ENCODE measurements around the gene SORCS2. TPM values are rescaled to one million over a fixed set of nuclear protein-coding genes. Genes with fewer than 3 reads are reported as not detected.

SORCS2 gene
- total RNA-seq, 6 donors from 2014 or later, result 2.2 to 28.3 (median 7.2) TPM

DNA sequence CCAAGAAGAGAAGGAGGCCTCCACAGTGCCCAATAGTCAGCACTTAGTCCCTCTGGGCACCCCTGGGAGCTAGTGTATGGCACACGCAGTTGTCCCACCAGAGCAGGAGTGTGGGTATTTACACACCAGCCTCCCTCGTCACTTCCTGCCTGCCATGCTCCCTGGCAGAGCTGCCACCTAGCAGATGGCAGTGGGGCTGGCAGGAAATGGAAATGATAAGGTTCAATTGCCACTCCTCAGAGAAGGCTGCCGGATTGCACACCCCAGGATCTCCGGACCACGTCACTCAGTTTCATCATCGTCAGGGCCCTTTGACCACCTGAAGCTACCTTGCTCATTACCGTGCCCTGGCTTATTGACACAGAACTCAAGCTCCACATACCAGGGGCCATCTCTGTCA lies 415.7 kb downstream of the SORCS2 start:
- no peaks in the 10 kb centered on the region for H3K27me3 ChIP-seq
- ATAC-seq (ENCODE audit: low FRiP score in 2 of 2), result no peak
- H3K27ac ChIP-seq, result no peak overlapping the region
- DNase-seq, result no peak
- 63 to 66% methylated on average over 5 to 7 of the region's 7 CpGs for WGBS, 2 donors
- no peaks in the 10 kb centered on the region for H3K36me3 ChIP-seq
- TF ChIP-seq POLR2AphosphoS5 (IDR thresholded peaks at IDR 0.05) (no peak), POLR2A (IDR thresholded peaks at IDR 0.05) (no peak), EP300 (IDR thresholded peaks at IDR 0.05) (no peak)
- TF ChIP-seq, protein P1, sequence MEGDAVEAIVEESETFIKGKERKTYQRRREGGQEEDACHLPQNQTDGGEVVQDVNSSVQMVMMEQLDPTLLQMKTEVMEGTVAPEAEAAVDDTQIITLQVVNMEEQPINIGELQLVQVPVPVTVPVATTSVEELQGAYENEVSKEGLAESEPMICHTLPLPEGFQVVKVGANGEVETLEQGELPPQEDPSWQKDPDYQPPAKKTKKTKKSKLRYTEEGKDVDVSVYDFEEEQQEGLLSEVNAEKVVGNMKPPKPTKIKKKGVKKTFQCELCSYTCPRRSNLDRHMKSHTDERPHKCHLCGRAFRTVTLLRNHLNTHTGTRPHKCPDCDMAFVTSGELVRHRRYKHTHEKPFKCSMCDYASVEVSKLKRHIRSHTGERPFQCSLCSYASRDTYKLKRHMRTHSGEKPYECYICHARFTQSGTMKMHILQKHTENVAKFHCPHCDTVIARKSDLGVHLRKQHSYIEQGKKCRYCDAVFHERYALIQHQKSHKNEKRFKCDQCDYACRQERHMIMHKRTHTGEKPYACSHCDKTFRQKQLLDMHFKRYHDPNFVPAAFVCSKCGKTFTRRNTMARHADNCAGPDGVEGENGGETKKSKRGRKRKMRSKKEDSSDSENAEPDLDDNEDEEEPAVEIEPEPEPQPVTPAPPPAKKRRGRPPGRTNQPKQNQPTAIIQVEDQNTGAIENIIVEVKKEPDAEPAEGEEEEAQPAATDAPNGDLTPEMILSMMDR (IDR thresholded peaks at IDR 0.05), result no peak
- no peaks in the 10 kb centered on the region for H3K9me3 ChIP-seq
- H3K4me3 ChIP-seq, result no peak overlapping the region
- H3K4me1 ChIP-seq, result no peaks in the 10 kb centered on the region

DNA sequence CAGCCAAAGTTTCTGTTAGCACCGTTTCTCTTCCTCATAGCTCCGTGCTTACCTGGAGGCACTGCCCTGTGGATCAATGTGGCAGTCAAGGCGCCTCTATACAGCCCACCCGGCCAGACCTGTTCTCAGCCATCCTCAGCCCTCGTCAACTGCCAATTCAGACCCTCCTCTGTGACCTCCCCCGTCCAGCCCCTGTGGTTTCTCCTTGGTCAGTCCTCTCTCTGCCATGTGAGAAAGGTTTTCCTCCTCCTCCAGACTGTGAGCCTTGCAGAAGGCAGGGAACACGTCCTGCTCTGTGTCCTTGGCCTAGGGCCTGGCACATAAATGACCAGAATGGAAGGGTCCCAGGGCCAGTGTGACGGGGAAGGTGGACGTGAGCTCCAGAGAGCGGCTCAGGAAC lies 417.0 kb downstream of the SORCS2 start:
- 76 to 77% methylated on average over 7 to 10 of the region's 10 CpGs for WGBS, 2 donors
- DNase-seq (no peak), ATAC-seq (ENCODE audit: low FRiP score in 2 of 2) (no peak)
- no peaks in the 10 kb centered on the region for H3K4me1 ChIP-seq
- no peak overlapping the region for H3K4me3 ChIP-seq
- H3K36me3 ChIP-seq, result no peaks in the 10 kb centered on the region
- H3K27me3 ChIP-seq, result no peaks in the 10 kb centered on the region
- H3K27ac ChIP-seq, result no peak overlapping the region
- H3K9me3 ChIP-seq, result no peaks in the 10 kb centered on the region
- TF ChIP-seq, protein P1 (IDR thresholded peaks at IDR 0.05), result no peak
- no peak for TF ChIP-seq EP300 (IDR thresholded peaks at IDR 0.05)
- TF ChIP-seq POLR2AphosphoS5 (IDR thresholded peaks at IDR 0.05), result no peak
- no peak for TF ChIP-seq POLR2A (IDR thresholded peaks at IDR 0.05)

DNA sequence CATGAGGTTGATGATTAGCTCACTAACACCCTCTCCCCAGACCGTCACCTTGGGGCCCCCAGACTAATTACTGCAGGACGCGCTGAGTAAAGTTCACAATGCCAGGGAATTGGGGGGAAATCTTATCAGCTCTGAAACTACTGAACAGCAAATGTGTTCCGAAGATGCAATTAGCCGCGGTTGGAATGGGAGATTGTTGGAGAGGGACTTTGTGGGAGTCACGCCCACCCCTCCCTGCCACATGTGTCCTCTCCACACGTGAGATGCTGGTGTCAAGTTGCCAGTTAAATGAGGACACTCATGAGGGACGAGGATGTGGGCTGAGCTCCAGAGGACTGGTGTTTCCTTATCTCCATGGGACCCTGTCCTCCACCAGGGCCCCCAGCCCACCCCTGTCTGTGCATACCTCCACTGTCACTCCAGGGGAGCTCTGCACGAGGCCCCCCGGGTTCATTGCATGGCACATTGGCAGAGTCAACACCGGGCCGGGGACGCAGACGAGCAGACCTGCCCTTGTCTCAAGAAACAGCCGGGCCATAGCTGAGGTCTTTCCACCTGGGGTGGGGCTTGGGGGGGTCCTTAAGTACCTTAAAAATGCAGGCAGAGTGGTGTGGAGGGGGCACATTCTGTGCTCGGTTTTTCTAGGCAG lies 417.8 kb downstream of the SORCS2 start:
- H3K27me3 ChIP-seq, result no peaks in the 10 kb centered on the region
- TF ChIP-seq POLR2AphosphoS5 (IDR thresholded peaks at IDR 0.05), result no peak
- TF ChIP-seq EP300 (IDR thresholded peaks at IDR 0.05), result no peak
- no peak for TF ChIP-seq POLR2A (IDR thresholded peaks at IDR 0.05)
- TF ChIP-seq, protein P1 (IDR thresholded peaks at IDR 0.05), result no peak
- H3K4me1 ChIP-seq, result no peaks in the 10 kb centered on the region
- H3K36me3 ChIP-seq, result no peaks in the 10 kb centered on the region
- WGBS, 2 donors, result 79 to 80% methylated on average over 15 to 16 of the region's 17 CpGs
- DNase-seq (no peak), ATAC-seq (ENCODE audit: low FRiP score in 2 of 2) (no peak)
- no peak overlapping the region for H3K4me3 ChIP-seq
- H3K9me3 ChIP-seq, result no peaks in the 10 kb centered on the region
- no peak overlapping the region for H3K27ac ChIP-seq

DNA sequence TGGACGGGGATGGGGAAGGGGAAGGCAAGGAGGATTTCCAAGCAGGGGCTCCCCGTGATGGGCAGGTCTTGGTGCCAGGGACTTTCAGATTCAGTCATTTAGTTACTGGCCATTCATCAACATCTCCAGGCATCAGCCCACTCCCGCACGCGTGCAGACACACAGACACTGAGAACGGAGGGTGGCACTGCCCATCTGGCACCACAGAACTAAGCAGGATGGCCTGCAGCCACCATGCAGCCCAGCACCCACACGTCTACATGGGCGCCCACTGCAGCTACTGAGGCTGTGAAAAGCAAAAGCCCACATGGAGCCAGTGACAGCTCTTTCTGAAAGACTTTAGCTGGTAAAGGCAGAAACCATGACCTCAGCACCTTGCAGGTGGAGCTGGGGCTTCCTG lies 418.5 kb downstream of the SORCS2 start:
- ATAC-seq (ENCODE audit: low FRiP score in 2 of 2), result no peak
- no peaks in the 10 kb centered on the region for H3K9me3 ChIP-seq
- H3K27me3 ChIP-seq, result no peaks in the 10 kb centered on the region
- no peaks in the 10 kb centered on the region for H3K36me3 ChIP-seq
- no peak for DNase-seq
- no peak overlapping the region for H3K4me3 ChIP-seq
- no peaks in the 10 kb centered on the region for H3K4me1 ChIP-seq
- TF ChIP-seq POLR2A (IDR thresholded peaks at IDR 0.05) (no peak), POLR2AphosphoS5 (IDR thresholded peaks at IDR 0.05) (no peak), EP300 (IDR thresholded peaks at IDR 0.05) (no peak)
- TF ChIP-seq, protein P1 (IDR thresholded peaks at IDR 0.05), result no peak
- WGBS, 2 donors, result 88 to 91% methylated on average over 6 to 8 of the region's 8 CpGs
- no peak overlapping the region for H3K27ac ChIP-seq

DNA sequence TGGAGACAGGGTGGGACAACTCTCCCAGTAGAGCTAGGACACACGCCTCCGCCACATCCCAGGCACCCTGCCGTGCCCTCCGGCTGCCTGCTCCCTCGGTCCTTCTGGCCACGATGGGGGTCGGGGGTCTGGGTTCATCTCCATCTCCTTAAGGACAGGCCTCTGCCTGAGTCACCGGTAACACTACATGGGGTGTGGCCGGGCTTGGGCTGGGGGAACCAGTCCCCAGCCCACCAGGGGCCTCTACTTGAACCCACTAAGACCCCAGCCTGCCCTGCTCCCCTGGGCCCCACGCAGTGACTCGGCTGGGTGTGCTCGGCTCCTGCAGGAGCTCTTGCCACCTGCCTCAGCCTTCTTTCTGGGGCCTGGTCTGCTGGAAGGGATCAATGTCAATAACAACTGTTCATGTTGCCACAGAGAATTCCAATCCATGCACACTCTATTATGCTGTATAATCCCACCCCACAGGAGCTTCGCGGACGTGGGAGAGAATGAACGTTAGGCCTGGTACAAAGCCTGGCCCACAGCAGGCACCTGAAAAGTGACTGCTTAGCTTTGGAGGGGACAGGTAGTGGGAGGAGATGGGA lies 420.1 kb downstream of the SORCS2 start:
- ATAC-seq (ENCODE audit: low FRiP score in 2 of 2), result no peak
- TF ChIP-seq EP300 (IDR thresholded peaks at IDR 0.05) (no peak), POLR2A (IDR thresholded peaks at IDR 0.05) (no peak), POLR2AphosphoS5 (IDR thresholded peaks at IDR 0.05) (no peak)
- TF ChIP-seq, protein P1 (IDR thresholded peaks at IDR 0.05), result no peak

More for the DNA sequence above, 420.1 kb downstream of the SORCS2 start:
- no peak overlapping the region for H3K27ac ChIP-seq
- no peak overlapping the region for H3K4me3 ChIP-seq
- H3K4me1 ChIP-seq, result no peaks in the 10 kb centered on the region
- H3K27me3 ChIP-seq, result no peaks in the 10 kb centered on the region
- no peaks in the 10 kb centered on the region for H3K9me3 ChIP-seq
- no peak for DNase-seq
- H3K36me3 ChIP-seq, result no peaks in the 10 kb centered on the region
- WGBS, 2 donors, result 86 to 94% methylated on average over 13 to 16 of the region's 16 CpGs
